ENCODE measurements around the gene HOXA3. TPM values are rescaled to one million over a fixed set of nuclear protein-coding genes. Genes with fewer than 3 reads are reported as not detected.

HOXA3 gene
- polyA plus RNA-seq, 3 donors, result 42.4 to 62.7 (median 42.7) TPM

DNA sequence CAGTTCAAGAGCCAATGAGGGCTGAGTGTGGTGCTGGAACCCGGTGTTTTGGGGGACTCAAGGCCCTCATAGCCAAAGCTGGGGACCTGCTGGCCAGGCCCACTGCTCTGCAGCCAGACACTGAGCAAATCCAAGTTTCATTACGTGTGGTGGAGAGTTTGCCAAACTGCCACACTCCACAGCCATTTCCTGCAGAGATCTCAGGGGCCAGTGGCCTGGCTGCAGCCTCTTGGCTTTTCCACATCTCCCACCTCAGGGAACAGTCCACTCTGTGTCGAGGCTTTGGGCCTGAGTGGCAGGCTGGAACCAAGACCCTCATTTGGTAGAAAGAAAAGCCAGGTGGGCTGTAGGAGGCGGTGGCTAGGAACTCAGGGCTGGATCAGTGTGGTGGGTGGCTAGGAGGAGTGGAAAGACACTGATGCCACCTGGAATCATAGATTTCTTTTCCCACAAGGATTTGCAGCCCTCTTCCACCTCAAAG, 29.5 kb upstream of the HOXA3 start:
- DNase-seq (ENCODE audit: extremely low read depth in 1 of 11, low read depth in 9 of 11, low spot score in 4 of 11), result no peak

DNA sequence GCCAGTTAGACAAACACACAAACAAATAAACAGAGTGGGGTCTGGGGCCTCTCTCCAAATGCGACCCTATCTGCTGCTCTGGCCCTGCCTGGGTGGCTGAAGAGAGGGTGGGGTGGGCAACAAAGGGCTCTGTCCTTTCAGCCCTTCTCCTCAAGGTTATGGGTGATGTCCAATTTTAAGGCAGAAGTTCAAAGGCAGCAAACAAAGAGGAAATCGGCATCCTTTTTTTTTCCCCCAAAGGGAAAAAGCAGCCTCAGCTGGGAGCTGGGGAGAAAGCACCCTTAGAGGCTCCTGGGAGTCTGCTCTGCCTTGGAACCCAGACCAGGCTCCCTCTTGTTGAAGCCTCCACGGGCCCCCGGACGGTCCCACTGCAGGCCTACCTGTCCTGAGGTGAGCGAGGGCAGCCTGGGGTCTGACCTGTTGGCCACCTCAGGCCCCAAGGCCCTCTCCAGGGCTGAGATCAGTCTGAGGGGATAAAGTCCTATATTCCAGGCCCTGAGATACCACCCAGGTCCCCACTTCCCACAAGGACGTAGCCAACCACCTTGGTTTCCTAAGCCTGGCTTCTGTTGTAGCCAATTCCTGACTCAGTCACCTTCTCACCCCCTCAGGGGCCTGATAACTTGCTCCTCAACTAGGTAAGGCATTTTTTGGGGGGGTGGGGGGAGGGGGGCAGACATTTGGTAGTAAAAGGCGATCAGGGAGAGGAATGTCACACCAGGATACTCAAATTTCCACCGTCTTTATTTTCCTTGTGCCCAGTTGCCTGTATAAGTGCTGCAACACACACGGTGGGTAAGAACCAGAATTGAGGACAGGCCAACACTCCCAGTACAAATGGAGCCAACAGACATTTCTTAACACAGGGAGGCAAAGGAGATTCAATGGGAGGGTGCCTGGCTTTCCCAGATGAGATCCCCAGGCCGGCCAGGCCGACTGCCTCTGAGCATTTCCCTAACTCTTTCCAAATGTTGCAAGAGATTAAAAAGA, 28.3 kb upstream of the HOXA3 start:
- no peak for DNase-seq (ENCODE audit: extremely low read depth in 1 of 11, low read depth in 9 of 11, low spot score in 4 of 11)

DNA sequence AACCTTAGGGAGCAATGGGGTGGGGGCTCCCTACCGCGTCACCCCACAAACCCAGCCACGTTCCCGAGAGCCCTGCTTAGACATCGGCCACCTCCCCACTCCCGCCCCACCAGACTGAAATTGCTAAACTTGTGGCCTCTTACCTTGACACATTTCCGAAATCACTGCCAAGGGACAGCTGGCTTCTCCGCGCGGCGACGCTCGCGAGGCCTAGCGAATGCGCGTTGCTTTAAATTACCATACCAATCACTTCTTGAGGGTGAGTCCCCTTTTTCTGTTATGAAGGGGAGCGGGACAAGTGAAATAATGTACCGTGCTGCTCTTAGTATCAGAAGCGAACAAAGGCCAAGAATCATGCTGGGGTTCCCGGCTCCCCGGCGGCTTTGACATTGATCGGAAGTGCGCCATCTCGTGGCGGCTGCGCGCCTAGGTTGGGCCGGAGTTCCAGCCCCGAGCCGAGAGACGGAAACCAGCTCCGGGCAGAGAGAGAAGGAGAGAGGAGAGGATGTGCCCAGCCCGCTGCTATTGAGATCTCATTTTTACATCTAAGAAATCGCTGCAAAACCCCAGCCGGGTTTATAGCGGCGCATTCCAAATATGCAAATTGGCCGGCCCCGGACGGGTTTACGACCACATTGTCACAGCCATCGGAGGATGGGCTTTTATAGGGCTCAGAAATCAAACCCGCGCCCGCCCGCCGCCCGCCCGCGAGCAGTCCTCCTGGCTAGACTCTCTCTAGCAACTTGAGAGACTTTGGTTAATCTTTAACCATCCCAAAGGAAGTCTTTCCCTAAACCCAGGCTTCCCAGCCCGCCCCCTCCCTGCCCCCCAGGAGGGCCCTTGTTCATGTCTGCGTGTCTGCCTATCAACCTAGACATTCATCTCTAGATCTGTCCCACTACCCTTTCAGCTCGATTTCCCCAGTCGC, 27.4 kb upstream of the HOXA3 start:
- peak in 10 of 11 donors; percentile 83 to 94 (median 89) for DNase-seq (ENCODE audit: extremely low read depth in 1 of 11, low read depth in 9 of 11, low spot score in 4 of 11)

DNA sequence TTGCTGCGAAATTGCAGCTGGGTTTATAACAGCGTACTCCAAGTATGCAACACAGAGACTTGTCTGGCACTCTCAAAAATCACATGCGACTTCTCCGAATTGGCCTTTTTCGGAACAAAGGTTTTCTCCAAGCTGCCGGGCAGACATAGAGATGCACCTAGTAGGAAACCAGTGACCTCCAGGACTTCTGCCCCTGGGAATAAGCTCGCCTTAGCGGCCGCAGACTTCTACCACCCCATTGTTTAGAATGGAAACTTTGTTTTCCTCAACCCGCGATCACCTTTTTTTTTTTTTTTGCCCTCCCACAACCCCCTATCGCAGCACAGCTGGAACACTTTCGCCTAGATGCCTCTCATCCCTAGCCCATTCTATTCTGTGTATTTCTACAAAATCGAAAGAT, 26.6 kb upstream of the HOXA3 start:
- DNase-seq (ENCODE audit: extremely low read depth in 1 of 11, low read depth in 9 of 11, low spot score in 4 of 11), result no peak

DNA sequence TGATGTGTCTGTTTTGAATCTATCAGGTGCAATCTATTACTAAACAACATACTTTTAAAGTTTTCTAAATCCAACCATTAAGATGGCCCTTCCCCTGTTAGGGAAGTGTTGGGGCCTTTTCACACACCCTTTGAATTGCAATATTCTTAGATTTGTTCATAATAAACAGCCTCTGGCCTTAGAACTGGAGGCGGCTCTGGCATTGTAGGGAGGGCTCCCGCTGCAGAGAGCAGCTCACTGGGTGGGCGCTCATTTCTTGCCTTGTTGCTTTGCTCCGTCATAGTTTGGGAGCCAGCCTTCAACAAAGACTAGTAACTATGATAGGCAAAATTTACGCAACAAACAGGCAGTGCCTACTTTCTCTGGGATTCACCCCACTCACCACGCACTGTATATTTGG, 26.0 kb upstream of the HOXA3 start:
- DNase-seq (ENCODE audit: extremely low read depth in 1 of 11, low read depth in 9 of 11, low spot score in 4 of 11), result no peak

DNA sequence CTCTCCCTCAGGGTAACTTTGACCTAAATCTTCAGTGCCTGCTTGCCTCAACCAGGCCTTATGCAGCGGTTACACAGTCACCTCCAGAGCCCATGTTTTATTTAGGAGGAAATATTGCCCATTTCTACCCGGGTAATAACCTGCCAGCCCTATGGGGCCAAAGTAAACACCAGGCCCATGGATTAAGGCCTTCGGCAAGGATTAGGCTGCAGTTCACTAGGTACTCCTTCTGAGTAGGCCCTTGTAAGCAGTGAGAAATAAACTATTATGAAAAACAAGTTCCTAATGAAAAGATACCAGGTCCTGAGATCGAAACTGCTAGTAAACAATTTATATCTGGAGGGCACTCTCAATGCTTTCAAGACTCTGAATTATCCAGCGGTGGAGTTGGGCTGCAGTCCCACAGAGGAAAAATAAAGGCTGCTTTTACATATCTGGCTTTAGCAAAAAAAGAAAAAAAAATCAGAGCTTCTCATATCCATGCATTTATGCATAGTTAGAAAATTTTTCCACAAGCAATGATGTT, 25.5 kb upstream of the HOXA3 start:
- DNase-seq (ENCODE audit: extremely low read depth in 1 of 11, low read depth in 9 of 11, low spot score in 4 of 11), result no peak

DNA sequence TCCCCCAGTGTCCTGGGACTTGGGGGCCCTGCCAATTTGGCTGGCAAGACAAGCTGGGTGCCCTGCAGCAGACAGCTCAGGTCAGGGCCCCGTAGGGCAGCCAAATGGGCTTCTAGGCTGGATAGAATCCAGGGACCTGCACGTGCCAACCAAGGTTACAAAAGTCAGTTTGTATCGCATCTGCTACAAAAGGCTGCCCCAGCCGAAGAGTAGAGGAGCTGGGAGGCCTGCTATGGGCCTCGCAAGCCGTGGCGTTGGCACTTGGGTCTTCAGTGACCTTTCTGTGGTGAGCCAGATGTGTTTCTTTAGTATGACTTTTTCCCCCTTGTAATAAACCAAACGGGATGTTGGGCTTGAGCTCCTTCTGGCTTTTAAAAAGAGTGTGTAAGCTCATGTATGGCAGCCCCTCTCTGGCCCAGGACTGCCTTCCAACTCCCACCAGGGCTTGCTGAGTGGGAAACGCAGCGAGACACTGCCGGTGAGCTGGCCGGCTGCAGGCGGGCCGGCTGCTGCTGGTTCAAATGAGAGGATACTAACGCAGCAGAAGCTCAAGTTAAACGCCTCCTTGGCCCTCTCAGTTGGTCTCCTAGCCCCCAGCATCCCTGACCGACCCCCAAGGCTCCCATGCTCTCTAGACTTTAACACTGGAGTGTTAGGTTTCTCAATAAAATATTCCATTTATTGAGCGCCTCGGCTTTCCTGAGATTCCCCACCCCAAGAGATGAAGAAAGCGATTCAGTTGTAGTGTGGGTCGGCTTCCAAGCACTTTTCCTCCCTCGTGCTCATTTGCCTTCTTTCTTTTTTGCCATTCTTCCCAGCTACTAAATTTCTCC, 24.8 kb upstream of the HOXA3 start:
- DNase-seq (ENCODE audit: extremely low read depth in 1 of 11, low read depth in 9 of 11, low spot score in 4 of 11), result no peak

DNA sequence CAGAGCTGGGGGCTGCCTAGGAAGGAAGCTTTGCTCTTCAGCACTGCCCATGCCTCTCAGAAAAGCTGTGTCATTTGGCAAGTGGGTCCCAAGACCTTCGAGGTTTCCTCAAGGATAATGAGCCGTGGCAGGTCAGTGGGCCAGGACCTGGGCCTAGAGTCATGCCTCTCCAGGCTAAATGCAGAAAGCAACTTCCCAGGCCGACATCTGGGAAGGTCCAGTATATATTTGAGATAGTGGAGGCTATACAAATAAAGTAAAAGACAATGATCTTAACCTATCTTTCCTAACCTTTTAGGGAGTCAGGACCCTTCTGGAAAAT, 24.1 kb upstream of the HOXA3 start:
- no peak for DNase-seq (ENCODE audit: extremely low read depth in 1 of 11, low read depth in 9 of 11, low spot score in 4 of 11)

DNA sequence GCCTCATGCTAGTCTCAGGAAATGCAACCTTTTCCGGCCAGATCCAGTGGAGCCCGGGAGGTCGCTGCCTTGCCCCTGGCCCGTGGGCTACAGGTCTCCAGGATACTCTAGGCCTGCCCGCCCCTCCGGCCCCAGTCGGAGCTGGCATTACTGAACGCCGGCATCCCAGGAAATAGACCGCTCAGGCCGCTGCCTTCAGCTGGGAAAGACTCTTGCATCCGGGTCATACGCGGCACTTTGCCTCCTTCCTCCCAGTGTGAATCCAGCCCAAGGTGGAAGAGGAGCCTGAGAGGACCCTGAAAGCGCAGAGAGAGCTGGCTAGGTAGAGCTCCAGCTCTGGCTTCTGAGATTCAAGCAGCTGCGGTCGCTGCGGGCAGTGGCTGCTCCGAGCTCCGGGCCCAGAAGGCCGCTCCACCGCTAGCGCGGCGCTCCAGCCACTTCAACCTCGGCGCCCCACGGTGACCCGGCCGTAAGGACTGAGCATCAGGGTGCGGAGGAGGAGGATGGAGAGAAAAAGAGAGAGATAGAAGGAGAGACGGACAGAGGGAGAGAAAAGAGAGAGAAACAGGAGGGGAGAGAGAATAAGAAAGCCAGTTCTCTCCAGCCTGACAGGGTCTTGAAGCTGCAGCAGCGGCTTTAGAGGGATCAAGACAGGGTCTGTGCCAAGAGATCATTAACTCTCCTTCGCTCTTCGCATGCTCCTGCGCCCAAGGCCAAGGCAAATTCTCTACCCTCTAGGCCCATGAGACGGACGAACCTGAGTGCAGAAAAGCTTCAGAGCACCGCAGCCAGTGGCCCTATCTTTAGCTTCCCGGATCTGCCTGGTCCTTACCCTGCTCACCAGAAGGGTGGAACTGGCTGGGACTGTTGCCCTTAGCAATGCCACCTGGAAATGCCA, 23.5 kb upstream of the HOXA3 start:
- no peak for DNase-seq (ENCODE audit: extremely low read depth in 1 of 11, low read depth in 9 of 11, low spot score in 4 of 11)

DNA sequence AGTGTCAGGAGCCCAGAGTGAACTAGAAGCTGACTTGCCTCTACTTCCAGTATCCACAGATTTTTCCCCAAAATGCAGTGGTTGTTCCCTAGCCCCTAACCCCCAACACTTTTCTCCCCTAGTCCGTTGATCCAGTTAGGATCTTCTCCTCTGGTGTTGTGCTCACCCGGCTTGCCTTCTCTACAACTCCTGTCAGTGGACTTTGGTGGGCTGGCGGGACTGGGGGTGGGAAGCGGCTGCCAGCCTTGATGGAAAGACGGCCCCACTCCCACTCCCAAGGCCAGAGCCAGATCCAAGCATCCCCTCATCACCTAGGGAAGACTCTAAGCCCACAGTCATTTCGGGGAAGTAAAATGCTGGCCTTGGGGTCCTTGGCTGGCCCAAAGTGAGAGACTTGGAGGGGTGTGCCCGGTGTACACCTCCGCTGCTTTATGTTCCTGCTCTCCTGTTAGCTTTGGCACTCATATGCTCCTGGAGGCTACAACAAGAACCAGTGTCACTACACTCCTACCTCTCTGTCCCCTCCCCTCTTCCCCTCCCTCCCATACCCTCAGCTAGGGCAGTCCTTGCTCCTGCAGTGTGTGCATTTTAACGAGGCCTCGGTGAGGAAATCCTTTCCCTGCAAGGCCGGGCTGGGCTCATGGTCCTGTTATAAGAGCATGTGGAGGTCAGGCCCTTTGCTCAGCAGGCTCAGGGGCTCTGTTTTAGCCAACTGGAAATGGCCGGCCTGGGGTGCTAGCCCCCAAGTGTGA, 22.7 kb upstream of the HOXA3 start:
- DNase-seq (ENCODE audit: extremely low read depth in 1 of 11, low read depth in 9 of 11, low spot score in 4 of 11), result peak in 1 of 11 donors; percentile 86

DNA sequence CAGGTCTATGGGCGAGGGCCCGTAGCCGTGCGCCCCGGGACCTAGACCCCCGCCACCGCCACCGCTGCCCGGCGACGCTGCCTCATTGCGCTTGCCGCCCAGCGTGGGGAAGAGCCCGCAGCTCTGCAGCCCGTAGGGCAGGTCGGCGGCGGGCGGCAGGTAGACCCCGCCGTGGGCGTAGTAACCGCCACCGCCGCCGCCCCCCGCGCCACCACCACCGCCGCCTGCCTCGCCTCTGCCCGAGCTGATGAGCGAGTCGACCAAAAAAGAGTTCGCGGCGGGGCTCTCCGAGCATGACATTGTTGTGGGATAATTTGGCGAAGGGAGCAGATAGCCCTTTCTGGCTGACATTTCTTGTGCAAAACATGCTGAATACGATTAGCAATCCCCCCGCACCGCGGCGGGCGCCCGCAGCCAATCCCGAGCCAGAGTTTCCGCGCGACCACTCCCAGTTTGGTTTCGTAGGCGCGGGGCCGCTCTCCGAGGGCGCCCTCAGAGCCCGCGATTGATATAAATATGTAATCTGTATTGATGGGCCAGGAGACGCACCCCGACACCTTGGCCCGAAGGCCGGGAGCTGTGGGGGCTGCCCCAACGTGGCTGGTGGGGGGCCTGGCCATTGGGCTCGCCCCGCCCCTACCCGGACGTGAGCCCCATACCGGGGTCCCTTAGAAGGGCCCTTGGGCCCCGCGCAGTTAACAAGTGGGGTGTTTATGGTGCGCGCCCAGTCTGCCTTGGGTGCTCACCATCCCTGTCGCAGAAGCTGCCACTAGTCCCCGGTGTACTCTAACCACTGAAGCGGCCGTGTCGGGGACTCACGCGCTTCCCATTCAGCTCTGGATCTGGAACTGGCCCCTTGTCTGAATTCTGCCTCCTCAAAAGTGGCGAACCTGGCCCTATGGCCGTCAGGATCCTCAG, 21.8 kb upstream of the HOXA3 start, which contains the start of gene HOXA10:
TSS of gene HOXA10 (minus strand) at position 365 of the 918 bp plus-strand sequence. CDS start at position 351, 14 bp downstream.
- peak in 1 of 11 donors; percentile 78 for DNase-seq (ENCODE audit: extremely low read depth in 1 of 11, low read depth in 9 of 11, low spot score in 4 of 11)

DNA sequence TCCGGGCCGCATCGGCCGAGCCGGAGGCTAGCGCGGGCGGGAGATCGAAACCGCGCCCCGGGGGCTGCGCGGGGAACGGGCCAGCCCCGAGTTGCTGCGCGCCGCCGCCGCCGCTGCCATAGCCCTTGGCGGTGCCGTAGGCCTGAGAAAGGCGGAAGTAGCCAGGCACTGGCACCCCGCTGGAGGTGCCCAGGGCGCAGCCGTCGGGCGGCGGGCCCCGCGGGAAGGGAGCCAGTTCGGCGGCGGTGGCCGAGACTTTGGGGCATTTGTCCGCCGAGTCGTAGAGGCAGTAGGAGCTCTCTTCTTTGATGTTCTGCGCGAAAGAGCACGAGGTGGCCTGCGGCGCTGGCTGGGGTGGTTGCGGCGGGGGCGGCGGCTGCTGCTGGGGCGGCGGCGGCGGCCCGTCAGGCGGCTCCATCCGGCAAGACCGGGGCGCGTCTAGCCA, 21.1 kb upstream of the HOXA3 start:
- DNase-seq (ENCODE audit: extremely low read depth in 1 of 11, low read depth in 9 of 11, low spot score in 4 of 11), result no peak

DNA sequence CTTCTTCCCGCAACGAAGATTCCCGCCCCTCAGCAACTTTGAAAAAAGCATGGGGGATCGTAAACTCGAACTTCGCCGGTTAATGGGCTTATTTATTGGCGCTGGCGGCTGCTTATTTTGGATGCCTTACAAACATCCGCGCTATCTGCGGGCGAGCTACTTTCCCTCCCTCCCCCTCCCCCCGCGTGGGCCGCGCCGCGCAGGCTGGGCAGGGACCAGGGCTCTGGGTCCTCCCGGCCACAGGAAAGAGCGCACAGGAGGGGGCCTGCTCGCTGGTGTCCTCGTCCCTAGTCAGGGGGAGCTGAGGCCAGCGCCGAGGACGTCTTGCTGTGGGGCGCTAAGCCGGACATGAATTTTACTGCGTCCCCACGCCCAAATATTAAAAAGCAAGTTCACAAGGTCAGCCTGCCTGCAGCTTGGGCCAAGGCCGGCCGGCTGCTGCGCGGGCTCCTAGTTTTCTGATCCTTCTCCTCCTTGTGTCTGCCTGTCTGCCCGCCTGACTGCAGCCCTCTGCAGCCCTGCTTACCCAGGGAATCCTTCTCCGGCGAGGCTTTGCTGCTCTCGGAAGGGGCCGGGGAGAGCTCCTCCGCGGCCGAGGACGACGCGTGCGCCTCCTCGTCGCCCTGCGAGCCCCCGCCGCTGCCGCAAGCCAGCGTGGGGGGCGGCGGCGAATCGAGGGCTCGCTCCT, 20.6 kb upstream of the HOXA3 start:
- DNase-seq (ENCODE audit: extremely low read depth in 1 of 11, low read depth in 9 of 11, low spot score in 4 of 11), result peak in 4 of 11 donors; percentile 78 to 86 (median 82)

DNA sequence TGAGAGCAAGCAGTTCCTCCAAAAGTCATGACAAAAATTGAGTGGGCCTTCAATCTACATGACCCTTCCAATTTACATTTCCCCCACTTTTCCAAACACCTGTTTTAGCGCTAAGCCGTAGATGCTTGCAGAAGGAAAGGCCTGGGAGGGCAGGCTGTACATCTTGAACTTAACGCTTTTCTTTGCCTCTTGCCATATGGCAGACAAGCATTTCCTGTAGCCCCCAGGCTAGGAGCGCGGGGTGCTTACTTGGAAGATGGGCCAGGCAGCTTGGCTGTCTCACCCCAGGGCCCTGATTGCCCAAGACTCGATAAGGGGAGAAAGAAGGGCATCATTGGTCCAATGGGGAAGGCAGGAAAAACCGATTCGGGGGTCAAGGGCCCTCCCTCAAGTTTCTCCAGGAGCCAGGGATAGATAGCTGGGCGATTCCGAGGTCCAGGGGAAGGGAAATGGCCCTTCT, 20.0 kb upstream of the HOXA3 start:
- no peak for DNase-seq (ENCODE audit: extremely low read depth in 1 of 11, low read depth in 9 of 11, low spot score in 4 of 11)

DNA sequence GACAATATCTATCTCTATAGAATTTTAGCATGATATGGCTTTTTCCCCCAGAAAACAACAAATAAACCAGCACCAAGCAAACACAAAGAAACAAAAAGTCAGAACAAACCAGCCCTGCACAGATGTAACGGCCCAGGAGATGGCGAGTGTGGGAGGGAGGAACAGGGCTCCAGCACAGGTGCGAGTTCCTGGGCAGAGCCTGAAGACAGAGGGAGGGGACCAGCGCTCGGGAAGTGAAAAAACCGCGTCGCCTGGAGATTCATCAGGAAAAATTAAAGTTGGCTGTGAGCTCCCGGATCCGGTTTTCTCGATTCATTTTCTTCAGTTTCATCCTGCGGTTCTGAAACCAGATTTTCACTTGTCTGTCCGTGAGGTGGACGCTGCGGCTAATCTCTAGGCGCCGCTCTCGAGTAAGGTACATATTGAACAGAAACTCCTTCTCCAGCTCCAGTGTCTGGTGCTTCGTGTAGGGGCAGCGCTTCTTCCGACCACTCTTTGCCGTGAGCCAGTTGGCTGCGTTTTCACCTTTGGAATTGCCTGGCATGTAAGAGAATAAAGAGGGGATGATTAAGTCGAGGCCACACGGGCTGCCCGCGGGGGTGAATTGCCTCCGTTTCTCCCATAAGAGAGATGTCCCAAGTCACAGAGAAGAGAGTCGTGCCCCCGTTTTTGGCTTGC, 19.4 kb upstream of the HOXA3 start:
- DNase-seq (ENCODE audit: extremely low read depth in 1 of 11, low read depth in 9 of 11, low spot score in 4 of 11), result no peak

Data from renal cortex interstitium (tissue), 11 donors.